GM21825 (cell line): ENCODE results near the gene ABHD4.
"Not testable (repeated sequence)": the region's sequence is repeated elsewhere in the genome, so short reads cannot be mapped to it uniquely, and the experiment has no call there.

Source experiments
- ATAC-seq: cut with Tn5 transposase; IDR thresholded peaks from one replicate; pipeline ENCODE4 v1.9.1; 2021; ENCODE audit warnings: mild to moderate bottlenecking, moderate library complexity; ENCODE audit not compliant: unreplicated experiment

ABHD4 gene

DNA sequence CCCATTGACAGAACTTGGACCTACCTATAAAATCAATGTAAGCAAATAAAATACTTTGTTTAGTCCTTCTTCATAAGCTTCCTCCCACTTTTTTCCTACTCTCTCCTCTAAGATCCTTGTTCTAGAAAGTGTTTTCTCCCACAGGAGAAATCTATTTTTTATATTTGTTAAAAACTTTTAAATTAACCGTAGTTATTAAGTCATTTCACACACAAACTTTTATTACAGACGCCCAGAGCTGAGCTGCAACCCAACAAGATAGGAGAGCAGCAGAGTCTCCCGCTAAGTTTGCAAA is 36.8 kb upstream of the ABHD4 start:
- no peak for ATAC-seq

DNA sequence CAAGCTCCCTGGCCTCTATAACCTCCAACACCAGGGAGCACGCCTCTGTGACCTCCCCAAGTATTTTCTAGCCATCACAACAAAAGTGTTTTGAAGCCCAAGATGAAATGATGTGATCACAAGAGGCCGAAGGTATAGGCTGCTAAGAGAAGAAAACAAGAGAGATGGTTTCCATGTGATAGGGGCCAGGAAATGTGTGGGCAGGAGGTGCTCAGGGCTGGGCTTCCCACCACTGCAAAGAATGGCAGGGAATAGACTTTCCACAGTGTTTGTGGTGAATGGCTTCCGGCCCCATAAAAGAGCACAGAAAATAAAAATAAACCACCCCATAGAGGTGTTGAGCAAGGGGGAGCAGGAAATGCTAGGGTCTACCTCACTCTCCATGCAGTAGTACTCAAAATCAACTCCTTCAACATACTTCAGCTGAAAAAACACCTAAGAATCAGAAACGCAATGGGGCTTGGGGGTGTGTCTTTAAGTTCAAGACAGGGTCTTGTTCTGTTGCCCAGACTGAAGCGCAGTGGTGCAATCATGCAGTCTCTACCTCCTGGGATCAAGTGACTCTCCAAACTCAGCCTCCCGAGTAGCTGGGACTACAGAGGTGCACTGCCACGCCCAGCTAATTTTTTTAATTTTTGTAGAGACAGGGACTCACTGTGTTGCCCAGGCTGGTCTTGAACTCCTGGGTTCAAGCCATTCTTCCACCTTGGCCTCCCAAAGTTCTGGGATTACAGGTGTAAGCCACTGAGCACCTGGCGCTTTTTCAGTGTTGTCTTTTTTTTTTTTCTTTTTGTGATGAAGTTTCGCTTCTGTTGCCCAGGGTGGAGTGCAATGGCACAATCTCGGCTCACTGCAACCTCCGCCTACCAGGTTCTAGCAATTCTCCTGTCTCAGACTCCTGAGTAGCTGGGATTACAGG is 36.2 kb upstream of the ABHD4 start:
- ATAC-seq: no peak

DNA sequence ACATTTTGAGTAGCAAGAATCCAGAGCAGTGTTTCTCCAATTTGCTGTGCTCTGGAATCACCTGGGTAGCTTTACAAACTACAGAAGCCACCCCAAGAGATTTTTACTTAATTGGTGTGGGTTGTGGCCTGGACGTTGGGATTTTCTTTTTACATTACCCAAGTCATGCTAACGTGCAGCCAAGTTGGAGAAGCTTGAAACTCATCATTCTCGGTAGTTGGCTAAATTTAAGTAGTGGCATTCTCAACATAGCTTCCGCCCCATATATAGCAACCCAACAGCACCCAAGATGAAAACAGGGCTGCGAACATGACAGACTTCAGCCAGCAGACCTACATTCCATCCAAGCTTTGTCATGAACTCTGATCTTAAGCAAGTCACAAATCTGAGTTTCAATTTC is 34.1 kb upstream of the ABHD4 start:
- ATAC-seq: no peak

DNA sequence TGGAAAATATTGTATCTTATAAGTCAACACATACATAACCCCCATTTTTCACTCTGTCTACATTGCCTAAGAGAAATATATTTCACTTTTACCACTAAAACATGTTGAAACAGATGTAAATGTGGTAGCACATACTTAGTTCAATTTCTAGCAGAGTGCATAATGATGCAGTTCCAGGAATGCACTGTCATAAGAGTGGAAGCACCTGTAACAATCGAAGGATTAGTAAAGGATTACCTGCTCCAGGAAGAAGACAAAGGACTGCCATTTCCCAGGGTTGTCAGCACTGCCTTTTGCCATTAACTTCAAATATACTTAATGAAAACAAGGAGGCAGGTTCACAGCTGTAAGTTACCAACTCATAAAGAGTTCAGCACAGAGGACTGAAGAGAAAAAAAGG is 33.6 kb upstream of the ABHD4 start:
- ATAC-seq: no peak

DNA sequence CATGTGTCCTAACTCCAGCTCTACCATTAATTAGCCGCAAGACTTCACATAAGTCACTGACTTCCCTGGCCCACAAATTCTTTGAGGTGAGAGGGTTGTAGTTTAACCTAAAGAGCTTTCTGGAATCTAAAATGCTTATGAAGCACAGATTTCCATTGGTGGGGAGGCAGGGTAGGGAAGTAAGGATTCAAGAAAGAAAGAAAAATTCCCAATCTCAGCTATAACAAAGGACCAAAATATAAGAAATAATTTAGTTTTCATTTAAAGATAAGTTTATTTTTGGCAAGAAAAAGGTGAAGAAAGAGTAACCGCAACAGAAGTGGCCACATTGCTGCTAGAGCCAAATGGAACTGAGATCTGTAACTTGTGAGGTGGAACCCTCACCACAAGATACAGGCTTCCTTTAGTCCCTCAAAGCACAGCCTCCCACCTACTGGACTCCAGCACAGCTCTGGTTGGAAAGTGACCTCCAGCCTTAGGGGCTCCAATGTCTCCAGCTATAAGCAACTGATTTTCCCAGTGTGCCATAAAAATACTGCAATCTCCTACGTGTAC is 32.6 kb upstream of the ABHD4 start:
- ATAC-seq: peak; percentile 29

DNA sequence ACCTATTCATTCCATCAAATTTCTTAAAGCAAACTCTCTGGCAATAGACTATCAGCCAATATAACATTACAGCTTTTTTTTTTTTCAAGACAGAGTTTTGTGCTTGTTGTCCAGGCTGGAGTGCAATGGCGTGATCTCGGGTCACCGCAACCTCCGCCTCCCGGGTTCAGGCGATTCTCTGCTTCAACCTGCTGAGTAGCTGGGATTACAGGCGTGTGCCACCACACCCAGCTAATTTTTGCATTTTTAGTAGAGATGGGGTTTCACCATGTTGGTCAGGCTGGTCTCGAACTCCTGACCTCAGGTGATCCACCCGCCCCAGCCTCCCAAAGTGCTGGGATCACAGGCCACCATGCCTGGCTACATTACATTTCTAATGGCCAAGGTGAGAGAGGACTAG is 31.8 kb upstream of the ABHD4 start:
- ATAC-seq: not testable (repeated sequence)

DNA sequence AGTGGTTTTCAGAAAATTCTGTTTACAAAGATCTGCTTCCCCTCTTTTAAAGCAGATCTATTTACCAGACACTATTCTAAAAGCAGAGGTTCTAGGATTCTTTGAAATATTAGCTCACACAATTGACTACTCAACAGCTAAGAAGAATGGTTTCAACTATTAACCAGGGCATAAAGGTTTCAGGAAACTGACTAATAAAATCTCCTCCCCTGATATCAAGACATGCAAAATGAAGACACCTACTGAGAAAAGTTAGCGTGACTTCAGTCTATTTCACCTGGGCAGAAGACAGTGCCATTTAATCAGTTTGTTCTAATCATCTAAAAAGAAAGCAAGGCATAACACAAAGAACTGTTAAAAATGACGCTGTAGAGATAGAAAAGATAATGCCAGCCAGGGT is 31.3 kb upstream of the ABHD4 start:
- no peak for ATAC-seq

DNA sequence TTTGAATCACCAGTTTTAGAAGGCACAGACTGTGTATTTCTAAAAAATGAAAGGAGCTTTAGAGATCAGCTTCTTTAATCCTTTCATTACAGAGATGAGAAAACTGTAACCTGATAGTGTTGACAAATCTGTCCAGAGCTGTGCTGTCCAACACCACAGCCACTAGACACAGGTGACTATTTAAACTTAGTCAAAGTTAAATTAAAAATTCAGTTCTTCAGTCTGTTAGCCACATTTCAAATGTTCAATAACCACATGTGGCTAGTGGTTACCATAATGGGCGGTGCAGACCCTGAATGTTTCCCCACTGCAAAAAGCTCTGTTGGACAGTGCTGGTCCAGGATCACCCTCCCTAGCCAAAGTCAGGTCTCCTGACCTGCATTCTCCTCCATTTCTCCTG is 30.7 kb upstream of the ABHD4 start:
- no peak for ATAC-seq

DNA sequence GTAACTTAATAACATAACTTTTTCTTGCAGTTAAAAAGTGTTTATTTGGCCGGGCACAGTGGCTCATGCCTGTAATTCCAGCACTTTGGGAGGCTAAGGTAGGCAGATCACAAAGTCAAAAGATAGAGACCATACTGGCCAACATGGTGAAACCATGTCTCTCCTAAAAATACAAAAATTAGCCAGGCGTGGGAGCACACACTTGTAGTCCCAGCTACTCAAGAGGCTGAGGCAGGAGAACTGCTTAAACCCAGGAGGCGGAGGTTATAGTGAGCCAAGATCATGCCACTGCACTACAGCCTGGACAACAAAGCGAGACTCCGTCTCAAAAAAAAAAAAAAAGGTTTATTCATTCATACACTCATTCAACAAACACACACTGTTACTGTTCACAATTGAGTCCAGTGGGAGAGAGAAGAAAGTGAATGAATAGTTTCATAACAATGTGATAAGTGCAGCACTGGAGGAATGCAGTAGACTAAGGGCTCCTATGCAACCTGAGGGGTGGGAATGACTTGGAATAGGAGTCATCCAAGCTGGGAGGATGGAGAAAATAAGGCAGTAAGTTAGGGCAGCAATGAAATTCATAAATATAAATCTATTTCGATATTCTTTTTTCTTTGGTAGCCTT is 28.9 kb upstream of the ABHD4 start:
- ATAC-seq: no peak

DNA sequence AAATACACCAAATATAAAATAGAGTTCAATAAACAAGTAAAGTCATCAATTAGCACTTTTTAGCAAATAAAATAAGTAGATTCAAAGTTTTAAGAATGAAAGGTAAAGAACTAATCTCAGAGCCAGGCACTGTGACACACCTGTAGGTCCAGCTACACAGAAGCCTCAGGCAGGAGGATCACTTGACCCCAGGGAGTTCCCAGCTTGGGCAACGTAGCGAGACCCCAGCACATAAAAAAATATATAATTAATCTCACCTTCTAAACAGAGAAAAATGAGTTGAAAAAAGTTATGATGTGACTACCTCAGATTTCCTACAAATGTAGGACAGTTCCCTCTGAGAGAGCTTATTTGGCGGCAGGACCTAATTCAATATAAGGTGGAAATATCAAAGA is 28.4 kb upstream of the ABHD4 start:
- no peak for ATAC-seq

DNA sequence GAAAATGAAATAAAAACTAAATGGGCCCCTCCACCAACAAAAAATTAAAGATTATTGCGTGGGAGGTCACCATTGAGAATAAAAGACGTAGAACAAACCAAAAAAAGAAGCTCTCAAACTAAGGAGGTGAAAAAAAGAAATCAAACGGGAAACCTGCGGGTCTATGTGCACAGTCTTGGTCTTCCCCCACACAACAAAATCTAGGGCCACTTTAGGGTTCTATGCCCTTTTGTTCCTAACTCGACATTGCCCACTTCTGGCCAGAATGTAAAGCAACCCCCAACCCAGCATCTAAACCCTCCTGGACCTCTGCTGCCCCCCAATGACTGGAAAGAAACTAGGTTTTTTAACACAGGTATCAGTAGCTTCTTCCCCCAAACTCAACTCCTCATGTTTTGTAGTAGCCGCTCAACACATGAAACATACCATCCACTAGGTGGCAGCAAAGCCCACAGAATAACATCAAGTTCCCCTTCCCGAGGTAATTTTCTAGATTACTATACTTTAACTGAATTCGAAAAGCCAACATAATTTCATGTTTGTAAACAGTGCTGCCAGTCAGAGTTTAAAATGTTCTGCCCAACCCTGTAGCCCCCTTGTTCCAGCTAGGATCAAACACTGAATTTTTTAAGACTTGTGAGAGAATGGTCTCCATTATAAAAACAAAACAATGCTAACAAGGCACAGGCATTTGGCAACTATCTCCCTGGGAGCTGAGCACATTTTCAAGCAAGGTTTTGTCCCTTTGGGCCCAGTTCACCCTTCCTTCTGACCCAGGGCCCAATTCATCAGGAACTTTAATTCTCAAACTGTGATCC is 27.8 kb upstream of the ABHD4 start:
- ATAC-seq: peak; percentile 61

DNA sequence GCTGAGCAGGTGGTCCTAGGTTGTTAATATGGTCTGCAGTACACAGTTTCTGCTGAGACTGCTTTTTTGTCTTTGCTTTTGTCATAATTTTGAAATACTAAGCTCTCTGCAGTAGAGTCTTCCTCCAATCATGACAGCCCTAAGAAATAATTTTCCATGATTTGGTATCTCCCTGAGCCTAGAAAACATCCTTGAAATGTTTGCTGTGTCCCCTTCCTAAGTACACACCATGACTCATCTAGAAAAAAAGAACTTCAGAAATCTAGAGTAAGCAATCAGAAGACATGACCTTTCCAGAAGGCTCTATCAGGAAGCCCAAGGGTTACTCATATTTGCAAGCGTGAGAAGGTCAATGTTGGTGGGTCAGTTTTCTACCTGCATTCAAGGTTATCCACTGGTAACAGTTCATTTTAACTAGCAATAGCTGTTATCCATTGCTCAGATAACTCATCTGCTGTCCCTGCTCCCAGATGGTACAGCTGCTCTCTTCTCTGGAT is 25.5 kb upstream of the ABHD4 start:
- ATAC-seq: no peak

DNA sequence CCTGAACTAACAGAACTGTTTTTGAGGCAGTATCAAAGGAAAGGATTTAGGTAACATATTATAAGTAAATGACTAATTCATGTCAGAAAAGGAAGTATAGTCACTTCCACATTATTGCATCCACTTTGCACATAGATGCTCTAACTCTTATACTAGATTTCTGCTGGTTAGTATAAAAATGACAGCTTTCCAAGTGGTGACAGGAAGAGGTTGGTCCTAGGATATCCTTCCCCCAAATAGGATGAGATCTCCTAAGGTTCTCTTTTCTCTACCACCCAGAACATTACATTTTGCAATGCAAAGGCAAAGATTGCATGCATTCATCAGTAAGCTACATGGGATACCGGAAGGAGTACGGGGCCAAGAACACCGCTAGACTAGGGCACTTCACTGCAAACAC is 24.3 kb upstream of the ABHD4 start:
- ATAC-seq: no peak

DNA sequence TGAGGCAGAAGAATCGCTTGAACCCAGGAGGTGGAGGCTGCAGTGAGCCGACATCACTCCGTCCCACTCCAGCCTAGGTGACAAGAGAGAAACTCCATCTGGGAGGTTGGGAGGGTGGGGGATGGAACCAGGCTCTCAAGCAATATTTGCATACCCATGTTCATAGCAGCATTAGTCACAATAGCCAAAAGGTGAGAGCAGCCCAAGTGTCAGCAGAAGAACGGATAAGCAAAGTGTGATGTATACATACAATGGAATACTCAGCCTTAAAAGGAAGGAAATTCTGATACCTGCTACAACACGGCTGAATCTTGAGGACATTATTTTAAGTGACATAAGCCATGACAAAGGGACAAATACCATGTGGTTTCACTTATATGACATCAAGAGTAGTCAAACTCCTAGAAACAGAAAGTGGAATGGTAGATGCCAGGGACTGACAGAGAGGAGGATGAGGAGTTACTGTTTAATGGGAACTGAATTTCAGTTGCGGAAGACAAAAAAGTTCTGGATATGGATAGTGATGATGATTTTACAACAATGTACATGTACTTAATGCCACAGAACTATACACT is 20.7 kb upstream of the ABHD4 start:
- ATAC-seq: no peak

DNA sequence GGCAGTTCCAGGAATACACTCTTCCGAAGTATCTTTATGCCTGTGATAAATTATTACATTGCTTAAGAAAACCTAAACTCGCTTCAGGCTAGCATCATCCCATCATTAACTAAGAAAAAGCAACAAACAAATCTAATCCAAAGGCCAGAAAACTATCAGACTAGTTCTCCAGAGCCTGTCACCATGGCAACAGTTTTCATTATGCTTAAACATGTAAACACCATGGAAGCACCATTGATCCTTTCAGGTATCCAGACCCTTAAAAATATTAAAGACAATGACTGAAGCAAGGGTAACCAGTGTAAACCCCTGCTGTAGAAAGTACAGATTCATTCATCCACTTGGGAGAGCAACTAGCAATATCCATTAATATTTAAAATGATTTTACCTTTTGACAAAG is 18.9 kb upstream of the ABHD4 start:
- ATAC-seq: no peak

DNA sequence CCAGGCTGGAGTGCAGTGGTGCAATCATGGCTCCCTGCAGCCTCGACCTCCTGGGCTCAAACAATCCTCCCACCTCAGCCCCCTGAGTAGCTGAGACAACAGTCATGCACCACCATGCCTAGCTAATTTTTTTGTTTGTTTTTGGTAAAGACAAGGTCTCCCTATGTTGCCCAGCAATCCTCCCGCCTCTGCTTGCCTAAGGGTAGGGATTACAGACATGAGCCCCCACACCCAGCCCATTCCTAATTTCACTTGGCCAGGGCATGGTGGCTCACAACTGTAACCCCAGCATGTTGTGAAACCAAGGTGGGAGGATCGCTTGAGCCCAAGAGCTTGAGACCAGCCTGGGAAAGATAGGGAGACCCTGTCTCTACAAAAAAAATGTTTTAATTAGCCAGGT is 18.2 kb upstream of the ABHD4 start:
- ATAC-seq: no peak

DNA sequence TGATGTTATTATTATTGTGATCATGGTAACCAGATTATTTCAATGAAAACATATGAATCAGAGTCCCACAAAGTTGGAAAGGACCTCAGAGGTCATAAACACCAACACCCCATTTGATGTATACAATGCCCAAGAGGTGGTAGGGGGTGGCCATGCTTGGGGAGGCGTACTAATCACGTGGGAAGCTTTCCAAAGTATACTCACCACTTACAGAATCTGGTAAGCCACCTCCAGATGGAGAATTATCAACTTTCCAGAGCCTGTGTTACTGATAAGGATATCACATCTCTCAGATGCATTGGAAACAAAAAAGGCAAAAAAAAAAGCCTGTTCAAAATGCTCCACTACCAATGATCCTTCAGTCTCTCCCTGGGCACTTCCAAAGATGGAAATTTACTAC is 17.5 kb upstream of the ABHD4 start:
- ATAC-seq: no peak

DNA sequence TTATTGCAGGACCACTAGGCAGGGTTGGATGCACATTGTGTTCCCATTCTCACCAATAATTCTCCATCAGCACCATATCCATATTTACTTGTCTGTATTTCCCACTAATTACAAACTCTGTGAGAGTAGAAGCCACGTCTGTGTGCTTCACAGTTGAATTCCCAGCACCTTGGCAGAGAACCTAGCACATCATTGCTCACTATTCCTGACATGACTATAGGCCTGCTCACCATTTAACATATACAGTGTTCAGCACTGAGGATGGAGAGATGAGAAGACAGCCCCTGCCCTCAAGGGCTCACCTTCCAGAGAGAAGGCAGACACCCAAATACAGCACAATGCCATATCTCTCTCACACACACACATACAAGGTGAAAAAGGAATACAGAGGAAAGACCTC is 14.1 kb upstream of the ABHD4 start:
- no peak for ATAC-seq

DNA sequence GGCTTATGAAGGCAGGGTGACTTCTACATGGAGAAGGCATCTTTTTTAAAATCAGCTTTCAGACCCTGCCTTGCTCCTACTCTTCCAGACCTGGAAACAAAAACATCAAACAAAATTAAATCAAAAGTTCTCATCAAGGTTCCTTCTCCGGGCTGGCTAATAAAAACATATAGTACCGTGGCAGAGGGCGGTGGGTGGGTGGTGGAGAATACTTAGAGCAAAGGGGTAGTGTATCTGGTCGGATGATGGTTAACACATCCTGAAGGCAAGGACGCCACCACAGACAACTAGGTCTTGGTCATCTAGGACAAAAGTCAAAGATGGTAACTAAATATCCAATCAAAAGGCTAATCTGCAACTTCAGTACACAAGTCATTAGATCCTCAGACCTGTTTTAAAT is 10.9 kb upstream of the ABHD4 start:
- ATAC-seq: no peak

DNA sequence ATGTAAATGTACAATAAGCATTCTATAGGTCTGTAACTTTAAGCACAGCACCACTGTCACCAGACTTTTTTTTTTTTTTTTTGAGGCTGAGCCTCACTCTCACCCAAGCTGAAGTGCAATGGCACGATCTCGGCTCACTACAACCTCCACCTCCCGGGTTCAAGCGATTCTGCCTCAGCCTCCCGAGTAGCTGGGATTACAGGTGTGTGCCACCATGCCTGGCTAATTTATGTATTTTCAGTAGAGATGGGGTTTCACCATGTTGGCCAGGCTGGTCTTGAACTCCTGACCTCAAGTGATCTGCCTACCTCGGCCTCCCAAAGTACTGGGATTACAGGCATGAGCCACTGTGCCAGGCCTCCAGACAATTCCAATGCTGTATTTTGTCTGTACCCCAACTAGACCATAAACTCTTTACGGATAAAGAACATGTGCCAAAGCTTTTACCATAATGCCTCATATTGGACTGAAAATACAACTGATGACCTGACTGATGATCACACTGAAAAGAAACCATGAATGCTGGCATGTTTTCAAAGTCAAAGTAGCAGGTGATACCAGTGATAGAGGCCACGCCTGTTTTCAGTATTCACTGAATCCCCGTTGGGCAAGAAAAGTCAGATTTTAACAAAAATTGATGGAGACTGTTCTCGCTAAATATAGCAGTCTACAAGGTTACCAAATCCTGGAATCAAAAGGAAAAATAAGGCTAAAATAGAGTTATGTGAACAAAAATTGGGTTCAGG is 10.2 kb upstream of the ABHD4 start:
- not testable (repeated sequence) for ATAC-seq
